Measurements from ENCODE around the gene NELL2.

NELL2 gene

GRCh38 chr12:44476683-44477082 lies 399.4 kb downstream of the NELL2 start:
- no peak for DNase-seq (ENCODE audit: low read depth, low spot score)

- DNase-seq (ENCODE audit: low read depth, low spot score): no peak
Measured at GRCh38 chr12:44465139-44465538, 411.0 kb downstream of the NELL2 start.

DNA sequence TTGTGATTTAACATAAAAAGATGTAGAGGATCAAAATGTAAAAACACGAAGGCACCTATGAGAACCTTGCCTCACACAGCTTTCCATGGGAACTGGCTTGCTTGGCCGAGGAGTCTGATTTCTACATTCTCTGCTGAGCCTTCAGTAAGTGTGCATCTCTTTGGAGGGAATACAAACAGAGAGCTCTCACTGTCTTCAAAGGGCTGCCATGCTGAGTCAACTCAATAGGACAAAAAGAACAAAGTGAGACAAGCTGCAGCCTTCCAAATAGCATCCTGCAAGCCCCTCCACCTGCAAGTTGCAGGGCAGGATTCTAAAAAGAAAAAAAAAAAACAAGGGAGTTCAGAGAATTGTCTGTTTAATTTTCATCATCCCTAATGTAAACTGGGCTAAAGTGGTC lies 411.9 kb downstream of the NELL2 start:
- peak; percentile 47 for DNase-seq (ENCODE audit: low read depth, low spot score)

GRCh38 chr12:44462729-44463128 lies 413.4 kb downstream of the NELL2 start:
- no peak for DNase-seq (ENCODE audit: low read depth, low spot score)

DNA sequence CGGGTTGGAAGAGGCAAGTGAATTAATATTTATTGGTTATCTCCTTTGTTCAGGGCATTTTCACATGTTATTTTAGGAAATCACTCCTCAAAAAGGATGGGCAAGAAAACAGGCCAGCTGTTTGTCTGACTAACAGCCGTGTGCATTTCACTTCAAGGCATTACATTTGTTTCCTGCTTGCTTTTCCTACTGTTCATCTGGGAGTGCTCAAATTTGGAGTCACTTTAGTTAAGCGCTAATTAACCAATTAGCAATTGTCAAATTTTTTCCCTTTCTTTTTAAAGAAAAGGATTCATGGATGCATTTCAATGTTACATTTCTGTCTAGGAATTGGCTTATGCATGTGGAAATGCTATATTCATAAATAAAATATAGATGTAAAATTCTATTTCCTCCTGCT lies 415.9 kb downstream of the NELL2 start:
- DNase-seq (ENCODE audit: low read depth, low spot score): no peak

- no peak for DNase-seq (ENCODE audit: low read depth, low spot score)
Measured at GRCh38 chr12:44459569-44459968, 416.5 kb downstream of the NELL2 start.

All from ELF-1 (cell line).